NCI-H2196 (cell line): ENCODE results near the gene PTGS1.
A peak's percentile ranks its signal among the peaks of the same experiment; 100 is the strongest.

Source experiments
- DNase-seq: peaks from one replicate; lab custom pipeline; 2025; ENCODE audit not compliant: unreplicated experiment; lab: John Stamatoyannopoulos, UW

The PTGS1 gene

DNA sequence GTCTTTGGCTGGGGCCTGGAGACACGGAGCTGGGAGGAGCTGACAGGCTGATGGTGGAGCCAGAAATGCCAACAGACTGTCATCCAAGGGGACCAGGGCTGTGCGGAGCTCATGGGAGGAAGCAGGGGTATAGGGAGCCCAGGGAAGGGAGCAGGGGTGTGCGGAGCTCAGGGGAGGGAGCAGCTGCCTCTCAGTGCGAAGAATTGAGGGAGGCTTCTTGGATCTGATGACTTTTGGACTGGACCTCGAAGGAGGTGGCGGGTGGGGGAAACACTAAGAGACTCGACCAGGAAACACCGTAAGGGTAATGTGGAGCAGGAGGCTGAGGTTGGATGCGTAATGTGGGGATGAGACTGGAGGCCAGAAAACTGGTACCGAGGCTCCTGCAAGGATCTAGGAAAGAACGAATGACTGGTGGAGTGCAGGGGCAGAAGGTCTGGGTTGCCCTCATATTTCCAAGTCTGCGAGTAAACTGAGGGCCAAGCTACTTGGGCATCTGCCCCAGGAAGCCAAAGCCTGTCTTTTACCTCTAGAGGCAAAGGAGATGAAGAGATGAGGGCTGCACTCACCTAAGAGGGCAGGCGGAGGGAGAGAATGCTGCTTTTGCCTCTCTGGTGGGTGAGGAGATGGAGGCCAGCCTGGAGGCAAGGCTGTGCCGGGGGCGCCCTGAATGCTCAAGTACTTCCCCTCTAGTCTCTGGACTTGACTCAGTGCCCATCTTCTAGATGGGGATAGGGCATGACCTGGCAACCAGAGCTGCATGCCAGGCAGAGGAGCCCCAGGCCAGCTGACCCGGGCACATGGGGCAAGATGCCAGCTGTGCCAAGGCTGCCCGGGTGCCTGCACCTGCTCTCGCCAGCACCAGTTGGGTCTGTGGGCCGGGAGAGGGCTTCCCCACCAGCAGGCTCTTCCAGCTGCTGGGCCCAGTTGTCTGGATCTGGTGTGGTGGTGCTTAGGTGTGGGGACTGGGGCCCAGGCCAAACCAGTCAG lies 2.3 kb downstream of the PTGS1 start:
- peak; percentile 23 for DNase-seq

- peak; percentile 65 for DNase-seq
These were observed 4.1 kb downstream of the PTGS1 start for GRCh38 chr9:122374885-122375420.

DNA sequence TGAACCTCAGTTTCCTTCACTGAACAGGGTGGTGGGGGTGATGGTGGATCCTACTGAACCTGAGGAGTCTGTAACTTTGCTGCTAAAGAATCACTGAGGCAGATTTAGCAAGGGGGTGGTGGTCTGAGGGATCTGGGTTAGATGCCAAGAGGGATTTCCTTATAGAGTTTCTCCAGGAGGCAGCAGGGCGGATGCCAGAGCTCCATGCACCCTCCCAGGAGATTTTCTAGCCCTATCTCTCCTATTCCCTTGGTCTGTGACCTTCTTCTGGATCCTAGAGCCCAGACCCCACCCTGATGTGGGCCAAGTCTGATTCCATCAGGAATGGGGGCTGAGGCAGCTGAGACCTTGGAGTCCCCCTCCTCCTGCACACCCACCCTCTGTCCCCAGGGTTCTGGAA lies 6.0 kb downstream of the PTGS1 start:
- no peak for DNase-seq

DNA sequence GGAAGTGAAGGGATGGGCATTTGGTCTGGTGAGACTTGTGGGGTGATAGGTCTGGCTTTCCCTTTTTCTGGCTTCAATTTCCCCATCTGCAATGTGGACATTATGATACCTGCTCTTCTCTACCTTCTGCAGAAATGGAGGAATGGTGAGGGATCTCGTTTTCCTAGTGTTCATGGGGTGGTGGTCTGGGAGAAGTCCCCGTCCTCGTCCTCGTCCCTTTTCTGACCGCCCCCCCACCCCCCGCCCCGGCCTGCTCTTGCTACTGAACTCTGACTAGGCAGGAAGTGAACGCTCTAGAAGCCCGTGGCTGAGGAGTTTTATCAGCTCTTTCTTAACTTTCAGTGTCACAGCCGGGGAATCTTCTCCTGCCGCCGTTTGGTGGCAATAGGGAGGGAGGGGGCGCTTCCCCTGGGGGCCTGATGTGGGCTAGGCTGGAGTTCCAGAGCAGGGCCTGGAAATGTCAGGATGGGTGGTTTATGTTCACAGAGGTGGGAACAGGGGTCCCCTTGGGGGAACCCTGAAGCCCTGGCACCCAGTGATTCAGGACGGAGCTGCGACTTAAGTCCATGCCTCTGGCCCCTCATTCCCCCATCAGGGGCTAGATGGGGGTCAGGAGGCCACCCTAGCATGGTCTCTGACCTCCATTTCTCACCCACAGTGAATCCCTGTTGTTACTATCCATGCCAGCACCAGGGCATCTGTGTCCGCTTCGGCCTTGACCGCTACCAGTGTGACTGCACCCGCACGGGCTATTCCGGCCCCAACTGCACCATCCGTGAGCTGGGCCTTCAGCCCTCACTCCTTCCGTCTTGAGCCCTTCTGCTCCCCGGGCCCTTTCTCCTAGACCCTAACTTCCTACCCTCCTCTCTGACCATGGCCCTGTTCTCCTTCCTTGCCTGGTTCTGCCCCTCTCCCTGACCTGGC lies 6.7 kb downstream of the PTGS1 start:
- no peak for DNase-seq

DNA sequence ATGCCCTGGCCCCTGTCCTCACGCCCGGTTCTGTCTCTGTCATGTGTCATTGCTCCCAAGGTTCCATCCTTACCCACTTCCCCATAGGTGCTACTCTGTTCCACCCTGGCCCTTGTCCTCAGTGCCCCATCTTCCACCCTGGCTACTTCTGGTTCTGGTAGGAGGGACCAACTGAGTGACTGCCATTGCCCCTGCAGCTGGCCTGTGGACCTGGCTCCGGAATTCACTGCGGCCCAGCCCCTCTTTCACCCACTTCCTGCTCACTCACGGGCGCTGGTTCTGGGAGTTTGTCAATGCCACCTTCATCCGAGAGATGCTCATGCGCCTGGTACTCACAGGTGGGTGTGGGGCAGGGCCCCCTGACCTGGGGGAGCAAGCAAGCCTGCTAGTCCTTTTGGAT lies 7.4 kb downstream of the PTGS1 start:
- DNase-seq = no peak

DNA sequence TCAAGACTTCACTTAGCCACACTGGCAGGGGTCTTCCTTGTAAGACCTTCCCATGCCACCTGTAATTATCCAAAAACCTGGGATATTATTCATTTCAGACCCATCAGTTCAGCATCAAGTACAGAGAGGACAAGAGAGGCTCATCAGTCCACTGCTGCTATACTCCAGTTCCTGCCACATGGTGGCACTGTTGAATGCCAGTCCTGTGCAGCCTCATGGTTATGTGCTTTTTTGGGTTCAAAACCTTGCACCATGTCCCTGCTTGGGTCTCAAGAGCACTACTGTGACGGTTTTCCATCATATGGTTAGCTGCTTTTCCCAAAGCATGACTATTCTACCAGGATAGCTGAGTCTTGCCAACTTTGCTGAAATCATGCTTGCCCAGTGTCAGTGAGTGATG lies 8.5 kb downstream of the PTGS1 start:
- no peak for DNase-seq

DNA sequence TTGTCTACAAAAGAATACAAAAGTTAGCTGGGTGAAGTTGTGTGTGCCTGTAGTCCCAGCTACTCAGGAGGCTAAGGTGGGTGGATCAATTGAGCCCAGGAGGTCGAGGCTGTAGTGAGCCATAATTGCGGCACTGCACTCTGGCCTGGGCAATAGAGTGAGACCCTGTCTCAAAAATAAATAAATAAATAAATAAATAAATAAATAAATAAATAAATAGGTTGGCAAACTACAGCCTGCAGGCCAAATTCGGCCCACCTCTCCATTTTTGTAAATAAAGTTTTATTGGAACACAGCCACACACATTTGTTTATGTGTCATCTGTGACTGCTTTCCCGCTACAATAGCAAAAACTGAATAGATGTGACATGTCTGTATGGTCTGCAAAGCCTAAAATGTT lies 9.5 kb downstream of the PTGS1 start:
- no peak for DNase-seq

DNA sequence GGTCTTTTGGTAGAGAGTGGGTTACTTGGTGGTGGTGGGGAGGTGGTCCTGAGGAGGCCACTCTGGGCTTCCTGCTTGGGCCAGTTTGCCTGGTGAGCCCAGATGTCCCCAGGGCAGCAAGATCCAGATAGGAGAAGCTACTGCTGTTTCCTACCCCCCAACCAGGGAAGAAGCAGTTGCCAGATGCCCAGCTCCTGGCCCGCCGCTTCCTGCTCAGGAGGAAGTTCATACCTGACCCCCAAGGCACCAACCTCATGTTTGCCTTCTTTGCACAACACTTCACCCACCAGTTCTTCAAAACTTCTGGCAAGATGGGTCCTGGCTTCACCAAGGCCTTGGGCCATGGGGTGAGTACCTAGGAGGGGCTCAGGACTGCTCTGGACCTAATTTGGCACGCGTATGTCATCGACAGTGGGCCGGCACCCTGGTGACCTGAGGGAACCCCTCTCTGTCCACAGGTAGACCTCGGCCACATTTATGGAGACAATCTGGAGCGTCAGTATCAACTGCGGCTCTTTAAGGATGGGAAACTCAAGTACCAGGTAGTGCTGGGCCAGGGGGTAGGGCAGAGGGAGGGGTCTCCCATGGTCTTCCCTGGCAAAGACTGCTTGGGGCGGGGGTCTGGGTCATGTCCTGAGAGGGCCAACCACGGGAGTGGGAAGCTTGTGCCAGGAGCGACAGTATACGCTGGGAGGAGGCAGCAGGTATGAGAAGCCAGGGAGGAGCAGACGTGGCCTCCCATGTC lies 10.6 kb downstream of the PTGS1 start:
- DNase-seq = no peak

DNA sequence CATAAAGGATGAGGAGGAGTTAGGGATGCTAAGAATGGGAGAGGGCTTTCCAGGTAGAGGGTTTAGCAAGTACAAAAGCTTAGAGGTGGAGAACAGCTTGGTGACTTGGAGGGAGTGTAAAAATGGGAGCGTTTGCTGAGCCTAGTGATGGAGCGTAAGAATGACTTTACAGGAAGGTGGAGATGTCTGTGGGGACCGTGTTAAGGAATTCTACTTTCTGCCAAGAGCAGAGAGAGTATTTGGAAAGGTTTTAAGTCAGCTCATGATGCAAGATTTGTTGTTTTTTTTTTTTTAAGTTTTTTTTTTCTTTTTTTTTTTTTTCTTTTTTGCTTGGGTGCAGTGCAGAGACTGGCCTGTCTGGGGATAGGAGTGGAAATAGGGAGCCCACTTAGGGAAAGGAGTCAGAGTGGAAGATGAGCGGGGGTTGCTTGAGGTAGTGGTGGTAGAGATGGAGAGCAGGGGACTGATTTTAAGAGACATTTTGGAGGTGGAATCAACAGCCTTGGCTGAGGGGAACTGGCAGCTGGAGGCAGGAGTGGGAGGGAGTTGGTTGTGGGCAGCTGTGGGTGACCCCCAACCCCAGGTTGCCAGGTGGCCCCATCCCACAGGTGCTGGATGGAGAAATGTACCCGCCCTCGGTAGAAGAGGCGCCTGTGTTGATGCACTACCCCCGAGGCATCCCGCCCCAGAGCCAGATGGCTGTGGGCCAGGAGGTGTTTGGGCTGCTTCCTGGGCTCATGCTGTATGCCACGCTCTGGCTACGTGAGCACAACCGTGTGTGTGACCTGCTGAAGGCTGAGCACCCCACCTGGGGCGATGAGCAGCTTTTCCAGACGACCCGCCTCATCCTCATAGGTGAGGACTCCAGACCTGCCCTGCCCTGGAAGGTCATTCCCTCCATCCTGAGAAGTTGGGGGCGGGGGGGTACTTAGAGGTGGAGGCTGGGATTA lies 12.4 kb downstream of the PTGS1 start:
- DNase-seq = no peak

DNA sequence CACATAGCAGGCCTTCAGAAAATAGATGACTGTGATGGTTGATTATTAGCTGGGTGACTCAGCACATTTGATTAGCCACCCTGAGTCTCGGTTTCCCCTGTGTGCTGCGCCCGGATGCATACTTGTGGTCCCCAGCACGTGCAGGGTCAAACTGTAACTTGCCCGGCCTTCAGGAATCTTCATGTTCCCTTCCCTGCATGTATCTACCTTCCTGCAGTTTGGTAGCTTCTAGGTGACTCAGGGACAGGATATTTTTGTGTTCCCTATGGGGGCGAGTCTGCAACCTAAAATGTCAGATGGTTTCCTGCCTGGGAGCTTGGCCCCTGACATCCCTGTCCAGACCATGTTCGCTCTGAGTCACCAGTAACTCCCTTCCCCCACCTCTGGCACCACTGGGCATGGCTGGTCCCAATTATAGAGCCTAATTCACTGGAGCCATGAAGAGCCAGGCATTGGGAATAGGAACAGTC lies 13.2 kb downstream of the PTGS1 start:
- no peak for DNase-seq

DNA sequence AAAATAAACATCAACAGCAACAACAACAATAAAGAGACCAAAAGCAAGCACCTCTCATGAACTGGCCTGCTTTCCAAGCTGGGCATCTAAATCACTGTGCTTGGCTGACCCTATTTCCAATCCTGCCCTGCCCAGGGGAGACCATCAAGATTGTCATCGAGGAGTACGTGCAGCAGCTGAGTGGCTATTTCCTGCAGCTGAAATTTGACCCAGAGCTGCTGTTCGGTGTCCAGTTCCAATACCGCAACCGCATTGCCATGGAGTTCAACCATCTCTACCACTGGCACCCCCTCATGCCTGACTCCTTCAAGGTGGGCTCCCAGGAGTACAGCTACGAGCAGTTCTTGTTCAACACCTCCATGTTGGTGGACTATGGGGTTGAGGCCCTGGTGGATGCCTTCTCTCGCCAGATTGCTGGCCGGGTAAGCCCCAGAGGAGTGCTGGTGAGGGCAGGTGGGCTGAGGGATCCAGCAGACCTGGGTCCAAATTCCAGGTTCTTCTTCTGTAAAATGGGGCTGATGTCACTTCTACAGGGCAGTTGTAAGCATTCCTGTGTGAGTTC lies 15.6 kb downstream of the PTGS1 start:
- no peak for DNase-seq

- no peak for DNase-seq
These were observed 16.7 kb downstream of the PTGS1 start for GRCh38 chr9:122387536-122387935.

DNA sequence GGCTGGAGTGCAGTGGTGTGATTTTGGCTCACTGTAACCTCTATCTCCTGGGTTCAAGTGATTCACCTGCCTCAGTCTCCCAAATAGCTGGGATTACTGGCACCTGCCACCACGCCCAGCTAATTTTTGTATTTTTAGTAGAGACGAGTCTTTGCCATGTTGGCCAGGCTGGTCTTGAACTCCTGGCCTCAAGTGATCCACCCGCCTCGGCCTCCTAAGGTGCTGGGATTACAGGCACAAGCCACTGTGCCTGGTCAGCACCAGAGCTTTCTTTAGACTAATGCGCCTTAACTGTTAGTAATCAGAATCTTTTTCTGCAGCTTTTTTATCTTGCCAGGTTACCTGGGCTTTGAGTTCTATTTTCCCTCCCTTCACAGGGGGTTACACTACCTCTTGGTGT lies 18.4 kb downstream of the PTGS1 start:
- no peak for DNase-seq

GRCh38 chr9:122389799-122390481 lies 19.1 kb downstream of the PTGS1 start:
- DNase-seq = peak; percentile 73

DNA sequence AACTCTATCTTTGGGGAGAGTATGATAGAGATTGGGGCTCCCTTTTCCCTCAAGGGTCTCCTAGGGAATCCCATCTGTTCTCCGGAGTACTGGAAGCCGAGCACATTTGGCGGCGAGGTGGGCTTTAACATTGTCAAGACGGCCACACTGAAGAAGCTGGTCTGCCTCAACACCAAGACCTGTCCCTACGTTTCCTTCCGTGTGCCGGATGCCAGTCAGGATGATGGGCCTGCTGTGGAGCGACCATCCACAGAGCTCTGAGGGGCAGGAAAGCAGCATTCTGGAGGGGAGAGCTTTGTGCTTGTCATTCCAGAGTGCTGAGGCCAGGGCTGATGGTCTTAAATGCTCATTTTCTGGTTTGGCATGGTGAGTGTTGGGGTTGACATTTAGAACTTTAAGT lies 21.5 kb downstream of the PTGS1 start:
- no peak for DNase-seq

DNA sequence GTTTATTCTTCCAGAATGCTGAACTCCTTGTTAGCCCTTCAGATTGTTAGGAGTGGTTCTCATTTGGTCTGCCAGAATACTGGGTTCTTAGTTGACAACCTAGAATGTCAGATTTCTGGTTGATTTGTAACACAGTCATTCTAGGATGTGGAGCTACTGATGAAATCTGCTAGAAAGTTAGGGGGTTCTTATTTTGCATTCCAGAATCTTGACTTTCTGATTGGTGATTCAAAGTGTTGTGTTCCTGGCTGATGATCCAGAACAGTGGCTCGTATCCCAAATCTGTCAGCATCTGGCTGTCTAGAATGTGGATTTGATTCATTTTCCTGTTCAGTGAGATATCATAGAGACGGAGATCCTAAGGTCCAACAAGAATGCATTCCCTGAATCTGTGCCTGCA lies 21.9 kb downstream of the PTGS1 start:
- DNase-seq = no peak

GRCh38 chr9:122393284-122393983 lies 22.6 kb downstream of the PTGS1 start:
- DNase-seq = no peak
